HEK293 (cell line): Measurements from ENCODE around the gene NPAT.

Experiments used
- CTCF ChIA-PET: fragments of 350-600 bp; formaldehyde crosslinking; extraction: SDS; loops from one replicate; lab custom pipeline; 2021; ENCODE audit warnings: antibody characterized with exemption; lab: Yijun Ruan, JAX
- POLR2A ChIA-PET: fragments of 300-600 bp; formaldehyde crosslinking; extraction: SDS; loops from one replicate; lab custom pipeline; 2020; ENCODE audit warnings: antibody characterized with exemption, inconsistent platforms; lab: Yijun Ruan, JAX
- H3K27ac ChIP-seq: fragments of 200-500 bp; sonication (Bioruptor generic); 2 replicates; pipeline ENCODE4 v1.5.1; 2014; ENCODE audit warnings: low read depth, low read length, control low read depth, inconsistent platforms; ENCODE audit errors: extremely low read depth
- H3K36me3 ChIP-seq, 2 experiments: fragments of 200-500 bp in 1 of 2; sonication (Bioruptor generic) in 1 of 2; 1 replicate in 1 of 2; 2 replicates in 1 of 2; pipeline ENCODE4 v1.5.1; 2014 to 2017; ENCODE audit warnings: inconsistent platforms in 2 of 2, low read length in 2 of 2; ENCODE audit not compliant: control insufficient read depth in 2 of 2, insufficient read depth in 1 of 2
- H3K4me1 ChIP-seq: fragments of 200-500 bp; sonication (Bioruptor generic); 2 replicates; pipeline ENCODE4 v1.5.1; 2014; ENCODE audit warnings: mild to moderate bottlenecking, low read length, inconsistent platforms; ENCODE audit not compliant: control insufficient read depth, insufficient read depth
- H3K4me3 ChIP-seq: 2 replicates; pipeline ENCODE4 v1.5.1; 2011; ENCODE audit warnings: low read depth, mild to moderate bottlenecking, control low read depth, low read length, moderate library complexity
- H3K9me3 ChIP-seq: fragments of 200-500 bp; sonication (Bioruptor generic); 2 replicates; pipeline ENCODE4 v1.5.1; 2014; ENCODE audit warnings: low read depth, low read length, inconsistent platforms; ENCODE audit not compliant: control insufficient read depth, insufficient read depth
- GFI1B ChIP-seq: fragments of 450-650 bp; formaldehyde crosslinking; IDR thresholded peaks from 2 replicates; pipeline ENCODE4 v1.5.1; 2016; ENCODE audit warnings: missing biosample characterization, missing genetic modification characterization
- IKZF3 ChIP-seq: fragments of 450-650 bp; IDR thresholded peaks from 2 replicates; pipeline ENCODE4 v1.5.0; 2018; ENCODE audit warnings: missing biosample characterization, mild to moderate bottlenecking, missing genetic modification characterization, moderate library complexity
- KLF9 ChIP-seq: fragments of 450-650 bp; formaldehyde crosslinking; IDR thresholded peaks from 2 replicates; pipeline ENCODE4 v1.5.1; 2016; ENCODE audit warnings: missing biosample characterization, missing genetic modification characterization, low read depth
- OSR2 ChIP-seq: fragments of 450-650 bp; formaldehyde crosslinking; IDR thresholded peaks from 2 replicates; pipeline ENCODE4 v1.5.1; 2016; ENCODE audit warnings: missing biosample characterization, missing genetic modification characterization
- OVOL3 ChIP-seq: fragments of 450-650 bp; formaldehyde crosslinking; IDR thresholded peaks from 2 replicates; pipeline ENCODE4 v1.5.1; 2016; ENCODE audit warnings: missing biosample characterization, missing genetic modification characterization
- PRDM4 ChIP-seq: fragments of 450-650 bp; formaldehyde crosslinking; IDR thresholded peaks from 2 replicates; pipeline ENCODE4 v1.5.1; 2017; ENCODE audit warnings: missing biosample characterization, missing genetic modification characterization
- WT1 ChIP-seq: fragments of 450-650 bp; formaldehyde crosslinking; IDR thresholded peaks from 2 replicates; pipeline ENCODE4 v1.5.1; 2016; ENCODE audit warnings: missing biosample characterization, missing genetic modification characterization
- ZBTB20 ChIP-seq: fragments of 450-650 bp; formaldehyde crosslinking; IDR thresholded peaks from 2 replicates; pipeline ENCODE4 v1.5.1; 2016; ENCODE audit warnings: missing biosample characterization, missing genetic modification characterization
- ZFP37 ChIP-seq: fragments of 450-650 bp; formaldehyde crosslinking; IDR thresholded peaks from 2 replicates; pipeline ENCODE4 v1.5.1; 2016; ENCODE audit warnings: missing biosample characterization, missing genetic modification characterization
- ZIC2 ChIP-seq: fragments of 450-650 bp; formaldehyde crosslinking; IDR thresholded peaks from 2 replicates; pipeline ENCODE4 v1.5.1; 2016; ENCODE audit warnings: missing biosample characterization, missing genetic modification characterization
- ZNF148 ChIP-seq: fragments of 450-650 bp; formaldehyde crosslinking; IDR thresholded peaks from 2 replicates; pipeline ENCODE4 v1.5.0; 2017; ENCODE audit warnings: missing biosample characterization, missing genetic modification characterization, borderline replicate concordance
- ZNF16 ChIP-seq: fragments of 450-650 bp; formaldehyde crosslinking; IDR thresholded peaks from 2 replicates; pipeline ENCODE4 v1.5.1; 2016; ENCODE audit warnings: low read depth, missing biosample characterization, missing genetic modification characterization
- ZNF18 ChIP-seq: fragments of 450-650 bp; formaldehyde crosslinking; IDR thresholded peaks from 2 replicates; pipeline ENCODE4 v1.5.1; 2016; ENCODE audit warnings: missing biosample characterization, missing genetic modification characterization
- ZNF302 ChIP-seq: fragments of 450-650 bp; formaldehyde crosslinking; IDR thresholded peaks from 2 replicates; pipeline ENCODE4 v1.5.1; 2016; ENCODE audit warnings: missing biosample characterization, missing genetic modification characterization, low read depth
- ZNF623 ChIP-seq: fragments of 450-650 bp; formaldehyde crosslinking; IDR thresholded peaks from 2 replicates; pipeline ENCODE4 v1.5.1; 2016; ENCODE audit warnings: missing biosample characterization, missing genetic modification characterization
- ZNF626 ChIP-seq: fragments of 450-650 bp; sonication (Bioruptor Pico); formaldehyde crosslinking; IDR thresholded peaks from 2 replicates; pipeline ENCODE4 v1.5.1; 2018; ENCODE audit warnings: missing biosample characterization, missing genetic modification characterization, inconsistent platforms
- ZNF701 ChIP-seq: fragments of 450-650 bp; formaldehyde crosslinking; IDR thresholded peaks from 2 replicates; pipeline ENCODE4 v1.5.1; 2016; ENCODE audit warnings: missing biosample characterization, missing genetic modification characterization
- ZNF747 ChIP-seq: fragments of 450-650 bp; formaldehyde crosslinking; IDR thresholded peaks from 2 replicates; pipeline ENCODE4 v1.5.1; 2016; ENCODE audit warnings: missing biosample characterization, missing genetic modification characterization
- ZNF830 ChIP-seq: fragments of 450-650 bp; IDR thresholded peaks from 2 replicates; pipeline ENCODE4 v1.5.0; 2018; ENCODE audit warnings: missing biosample characterization, missing genetic modification characterization, low read depth, mild to moderate bottlenecking, moderate library complexity
- ZSCAN18 ChIP-seq: fragments of 450-650 bp; formaldehyde crosslinking; IDR thresholded peaks from 2 replicates; pipeline ENCODE4 v1.5.1; 2016; ENCODE audit warnings: missing biosample characterization, missing genetic modification characterization

NPAT gene

GRCh38 chr11:108203075-108203474 lies 19.4 kb downstream of the NPAT start:
- TF ChIP-seq OVOL3 (no peak), ZNF626 (tag by site-specific recombination) (no peak), ZNF830 (tag by site-specific recombination) (no peak), KLF9 (tag by site-specific recombination) (no peak), ZNF623 (tag by site-specific recombination) (no peak), ZNF16 (tag by site-specific recombination) (no peak), ZNF701 (tag by site-specific recombination) (no peak), GFI1B (tag by site-specific recombination) (no peak), ZNF18 (no peak), ZBTB20 (tag by site-specific recombination) (no peak), ZNF747 (tag by site-specific recombination) (no peak), ZIC2 (tag by site-specific recombination) (no peak), WT1 (tag by site-specific recombination) (no peak), OSR2 (tag by site-specific recombination) (no peak), ZNF148 (tag by site-specific recombination) (no peak), PRDM4 (tag by site-specific recombination) (no peak), IKZF3 (no peak), ZSCAN18 (tag by site-specific recombination) (no peak), ZFP37 (tag by site-specific recombination) (no peak), ZNF302 (tag by site-specific recombination) (no peak)
- CTCF ChIA-PET = no interaction called here
- POLR2A ChIA-PET = no interaction called here
- H3K9me3 ChIP-seq = no peaks in the 10 kb centered on the region
- peaks cover 5 to 71% of the 10 kb centered on the region in 2 experiments; a peak in 2 of 3 replicates for H3K36me3 ChIP-seq
- H3K4me3 ChIP-seq = no peak overlapping the region
- H3K27ac ChIP-seq = no peak overlapping the region
- H3K4me1 ChIP-seq = no peaks in the 10 kb centered on the region
